Lower leg skin (tissue), 4 donors: ENCODE measurements around the gene FAM229A. TPM values are rescaled to one million over a fixed set of nuclear protein-coding genes. Genes with fewer than 3 reads are reported as not detected.

Experiments used
- DNase-seq, 2 donors: peaks; one replicate each; pipeline ENCODE4 v3.0.0-alpha.2; 2019; ENCODE audit warnings: low spot score in 2 of 2
- H3K4me3 ChIP-seq: fragments of 200-600 bp; sonication (generic); 2 replicates; pipeline ENCODE4 v1.5.1; 2017; ENCODE audit warnings: mild to moderate bottlenecking, low read depth; ENCODE audit not compliant: poor library complexity, severe bottlenecking
- CTCF ChIP-seq, 3 donors: fragments of 450-650 bp; IDR thresholded peaks; one replicate each; pipeline ENCODE4 v1.5.1; 2016; ENCODE audit warnings: antibody characterized with exemption in 3 of 3, mild to moderate bottlenecking in 3 of 3, moderate library complexity in 2 of 3
- POLR2A ChIP-seq, 2 donors: fragments of 450-650 bp; IDR thresholded peaks; one replicate each; pipeline ENCODE4 v1.6.1; 2016 to 2017; ENCODE audit warnings: antibody characterized with exemption in 2 of 2, mild to moderate bottlenecking in 1 of 2, moderate library complexity in 1 of 2
- WGBS, 2 donors: methylation state at CpG; one replicate each; pipeline ENCODE4 v1.1.5; 2018; 5-methylcytosine and 5-hydroxymethylcytosine counted together
- intact Hi-C: fragments of 100-400 bp; cut with DNase I; formaldehyde crosslinking; loops from one replicate; pipeline ENCODE4 v1.15.0; 2023; ENCODE audit warnings: low total_unique reads
- total RNA-seq, 4 donors: library from RNA; depleted of rRNA; stranded (reverse); fragments of >200 nt; gene quantifications; one replicate each; pipeline ENCODE4 v1.1.0, GENCODE V29; 2016

FAM229A gene
- total RNA-seq, 4 donors from 2014 or later = 7.2 to 20.1 (median 8.7) TPM

- intact Hi-C loops = no loop called here
- no peak for DNase-seq
- no peak for TF ChIP-seq CTCF (IDR thresholded peaks at IDR 0.05)
- TF ChIP-seq POLR2A (IDR thresholded peaks at IDR 0.05) = no peak
- WGBS, 2 donors = 91 to 96% methylated on average over 13 of the region's 13 CpGs
- no peak overlapping the region for H3K4me3 ChIP-seq
Measured at GRCh38 chr1:32386676-32387392, 24.5 kb upstream of the FAM229A start.

GRCh38 chr1:32380057-32380456, 17.8 kb upstream of the FAM229A start:
- intact Hi-C loops = no loop called here
- 88 to 93% methylated on average over 9 of the region's 9 CpGs for WGBS, 2 donors
- TF ChIP-seq CTCF (IDR thresholded peaks at IDR 0.05) (no peak), POLR2A (IDR thresholded peaks at IDR 0.05) (no peak)
- H3K4me3 ChIP-seq = no peak overlapping the region
- DNase-seq = no peak

- DNase-seq = no peak
- WGBS, 2 donors = 87 to 91% methylated on average over 12 of the region's 12 CpGs
- H3K4me3 ChIP-seq = no peak overlapping the region
- TF ChIP-seq POLR2A (IDR thresholded peaks at IDR 0.05) (no peak), CTCF (IDR thresholded peaks at IDR 0.05) (no peak)
- intact Hi-C loops = no loop called here
Measured at GRCh38 chr1:32377541-32378220, 15.4 kb upstream of the FAM229A start.

GRCh38 chr1:32376199-32376598, 13.9 kb upstream of the FAM229A start:
- 87 to 89% methylated on average over 11 of the region's 11 CpGs for WGBS, 2 donors
- DNase-seq = no peak
- intact Hi-C loops = no loop called here

GRCh38 chr1:32373996-32374592, 11.8 kb upstream of the FAM229A start:
- H3K4me3 ChIP-seq = no peak overlapping the region
- intact Hi-C loops = no loop called here
- DNase-seq = no peak
- TF ChIP-seq POLR2A (IDR thresholded peaks at IDR 0.05) (no peak), CTCF (IDR thresholded peaks at IDR 0.05) (no peak)
- WGBS, 2 donors = 63 to 81% methylated on average over 1 of the region's 1 CpG

More at GRCh38 chr1:32376199-32376598, 13.9 kb upstream of the FAM229A start:
- TF ChIP-seq CTCF (IDR thresholded peaks at IDR 0.05) (no peak), POLR2A (IDR thresholded peaks at IDR 0.05) (no peak)
- H3K4me3 ChIP-seq = no peak overlapping the region
